Measurements from ENCODE around the gene RFT1.

DNA sequence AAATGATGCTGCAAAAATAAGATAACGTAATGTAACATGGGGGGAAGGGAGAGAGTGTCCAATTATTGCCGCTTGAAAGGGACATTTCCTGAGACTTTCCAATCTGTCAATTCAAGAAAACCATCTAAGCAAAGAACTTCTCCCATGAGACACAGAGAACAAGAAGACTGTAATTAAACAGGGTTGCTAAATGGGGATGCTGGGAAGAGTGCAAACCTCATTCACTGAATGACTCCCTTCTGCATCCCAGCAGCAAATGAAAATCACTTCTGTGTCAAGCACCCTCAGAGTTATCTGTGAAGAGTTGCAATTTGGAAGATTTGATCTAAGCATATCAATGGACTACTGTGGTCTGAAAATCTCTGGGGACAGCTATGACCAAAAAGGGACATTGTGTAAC lies 3.6 kb downstream of the RFT1 start:
- TF ChIP-seq, protein P1, sequence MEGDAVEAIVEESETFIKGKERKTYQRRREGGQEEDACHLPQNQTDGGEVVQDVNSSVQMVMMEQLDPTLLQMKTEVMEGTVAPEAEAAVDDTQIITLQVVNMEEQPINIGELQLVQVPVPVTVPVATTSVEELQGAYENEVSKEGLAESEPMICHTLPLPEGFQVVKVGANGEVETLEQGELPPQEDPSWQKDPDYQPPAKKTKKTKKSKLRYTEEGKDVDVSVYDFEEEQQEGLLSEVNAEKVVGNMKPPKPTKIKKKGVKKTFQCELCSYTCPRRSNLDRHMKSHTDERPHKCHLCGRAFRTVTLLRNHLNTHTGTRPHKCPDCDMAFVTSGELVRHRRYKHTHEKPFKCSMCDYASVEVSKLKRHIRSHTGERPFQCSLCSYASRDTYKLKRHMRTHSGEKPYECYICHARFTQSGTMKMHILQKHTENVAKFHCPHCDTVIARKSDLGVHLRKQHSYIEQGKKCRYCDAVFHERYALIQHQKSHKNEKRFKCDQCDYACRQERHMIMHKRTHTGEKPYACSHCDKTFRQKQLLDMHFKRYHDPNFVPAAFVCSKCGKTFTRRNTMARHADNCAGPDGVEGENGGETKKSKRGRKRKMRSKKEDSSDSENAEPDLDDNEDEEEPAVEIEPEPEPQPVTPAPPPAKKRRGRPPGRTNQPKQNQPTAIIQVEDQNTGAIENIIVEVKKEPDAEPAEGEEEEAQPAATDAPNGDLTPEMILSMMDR (IDR thresholded peaks at IDR 0.05; ENCODE audit: low read depth, low read length), result no peak
- TF ChIP-seq POLR2A (IDR thresholded peaks at IDR 0.05; ENCODE audit: extremely low read depth, insufficient read length), result no peak
- TF ChIP-seq MYC (IDR thresholded peaks at IDR 0.05; ENCODE audit: low read depth, low read length), result no peak
- TF ChIP-seq, protein P2, sequence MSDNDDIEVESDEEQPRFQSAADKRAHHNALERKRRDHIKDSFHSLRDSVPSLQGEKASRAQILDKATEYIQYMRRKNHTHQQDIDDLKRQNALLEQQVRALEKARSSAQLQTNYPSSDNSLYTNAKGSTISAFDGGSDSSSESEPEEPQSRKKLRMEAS (IDR thresholded peaks at IDR 0.05; ENCODE audit: low read depth, low read length), result no peak
